Immature natural killer cell (primary cell): ENCODE results near the gene PDP2. TPM values are rescaled to one million over a fixed set of nuclear protein-coding genes. Genes with fewer than 3 reads are reported as not detected.

ENCODE experiments used
- DNase-seq, 3 donors: peaks; one replicate each; pipeline ENCODE4 v3.0.0; 2022; ENCODE audit warnings: mixed read lengths in 1 of 3
- H3K27ac Mint-ChIP-seq, 6 donors: one replicate each; pipeline ENCODE4 v1.8.0; 2020; ENCODE audit warnings: mixed read lengths in 6 of 6, mild to moderate bottlenecking in 5 of 6, inconsistent platforms in 4 of 6, moderate library complexity in 3 of 6
- H3K27me3 Mint-ChIP-seq, 3 donors: one replicate each; pipeline ENCODE4 v1.8.0; 2020 to 2021; ENCODE audit warnings: low read depth in 3 of 3, mild to moderate bottlenecking in 3 of 3, mixed read lengths in 3 of 3, moderate library complexity in 3 of 3, inconsistent platforms in 1 of 3
- H3K36me3 Mint-ChIP-seq, 3 donors: one replicate each; pipeline ENCODE4 v1.8.0; 2020; ENCODE audit warnings: mixed read lengths in 3 of 3, inconsistent platforms in 2 of 3, mild to moderate bottlenecking in 2 of 3
- H3K4me1 Mint-ChIP-seq, 2 donors: one replicate each; pipeline ENCODE4 v1.8.0; 2020; ENCODE audit warnings: inconsistent platforms in 2 of 2, mild to moderate bottlenecking in 2 of 2, mixed read lengths in 2 of 2, moderate library complexity in 1 of 2
- H3K4me3 Mint-ChIP-seq, 5 donors: one replicate each; pipeline ENCODE4 v1.8.0; 2020; ENCODE audit warnings: mild to moderate bottlenecking in 5 of 5, mixed read lengths in 5 of 5, inconsistent platforms in 3 of 5, moderate library complexity in 3 of 5
- H3K9me3 Mint-ChIP-seq, 6 donors: one replicate each; pipeline ENCODE4 v1.8.0; 2020; ENCODE audit warnings: mild to moderate bottlenecking in 6 of 6, mixed read lengths in 6 of 6, inconsistent platforms in 4 of 6, moderate library complexity in 3 of 6
- polyA plus RNA-seq, 3 donors: library from polyadenylated mRNA; unstranded; fragments of 300-500 nt; fragmentation: Illumina TruSeq; gene quantifications; one replicate each; pipeline ENCODE4 v1.2.3, GENCODE V29; 2021

PDP2 gene
- polyA plus RNA-seq, 3 donors from 2014 or later: 2.2 to 3.1 TPM; not detected in 1

GRCh38 chr16:66905633-66906539 is 25.6 kb downstream of the PDP2 start:
- Mint-ChIP-seq H3K4me1 (no peaks in the 10 kb centered on the region), H3K36me3 (no peaks in the 10 kb centered on the region), H3K9me3 (no peaks in the 10 kb centered on the region), H3K27ac (peak overlapping the region in 1 of 6 donors; percentile 44), H3K27me3 (peaks cover 0 to 4% (median 0%) of the 10 kb centered on the region in 3 donors), H3K4me3 (peak overlapping the region in 1 of 5 donors; percentile 36)
- no peak for DNase-seq

- Mint-ChIP-seq H3K27me3 (peaks cover 0 to 4% (median 0%) of the 10 kb centered on the region in 3 donors), H3K27ac (no peak overlapping the region), H3K36me3 (no peaks in the 10 kb centered on the region)
Observed at GRCh38 chr16:66906916-66907836, 26.9 kb downstream of the PDP2 start.

GRCh38 chr16:66908116-66908515 is 27.8 kb downstream of the PDP2 start:
- Mint-ChIP-seq H3K4me1 (no peaks in the 10 kb centered on the region), H3K9me3 (no peaks in the 10 kb centered on the region), H3K4me3 (no peak overlapping the region), H3K27me3 (peaks cover 0 to 4% (median 3%) of the 10 kb centered on the region in 3 donors), H3K36me3 (no peaks in the 10 kb centered on the region), H3K27ac (no peak overlapping the region)
- no peak for DNase-seq

More at GRCh38 chr16:66906916-66907836, 26.9 kb downstream of the PDP2 start:
- H3K4me1 Mint-ChIP-seq: no peaks in the 10 kb centered on the region
- no peaks in the 10 kb centered on the region for H3K9me3 Mint-ChIP-seq
- no peak for DNase-seq
- no peak overlapping the region for H3K4me3 Mint-ChIP-seq

- Mint-ChIP-seq H3K27ac (no peak overlapping the region), H3K4me3 (no peak overlapping the region), H3K36me3 (no peaks in the 10 kb centered on the region), H3K9me3 (no peaks in the 10 kb centered on the region), H3K4me1 (no peaks in the 10 kb centered on the region), H3K27me3 (peaks cover 0 to 4% (median 3%) of the 10 kb centered on the region in 3 donors)
- no peak for DNase-seq
Observed at GRCh38 chr16:66908762-66909559, 28.6 kb downstream of the PDP2 start.

- Mint-ChIP-seq H3K36me3 (no peaks in the 10 kb centered on the region), H3K4me1 (no peaks in the 10 kb centered on the region), H3K4me3 (no peak overlapping the region), H3K27ac (no peak overlapping the region), H3K9me3 (no peaks in the 10 kb centered on the region), H3K27me3 (peaks cover 0 to 3% (median 2%) of the 10 kb centered on the region in 3 donors)
- DNase-seq: no peak
Observed at GRCh38 chr16:66910175-66910940, 30.0 kb downstream of the PDP2 start.

- Mint-ChIP-seq H3K27ac (no peak overlapping the region), H3K36me3 (no peaks in the 10 kb centered on the region), H3K9me3 (peaks cover 0 to 1% (median 0%) of the 10 kb centered on the region in 6 donors), H3K27me3 (peaks cover 0 to 3% (median 2%) of the 10 kb centered on the region in 3 donors), H3K4me3 (no peak overlapping the region), H3K4me1 (no peaks in the 10 kb centered on the region)
- no peak for DNase-seq
Observed at GRCh38 chr16:66911112-66911511, 30.8 kb downstream of the PDP2 start.

- H3K4me3 Mint-ChIP-seq: no peak overlapping the region
- H3K9me3 Mint-ChIP-seq: peaks cover 0 to 1% (median 0%) of the 10 kb centered on the region in 6 donors
- H3K27ac Mint-ChIP-seq: no peak overlapping the region
- no peaks in the 10 kb centered on the region for H3K36me3 Mint-ChIP-seq
- H3K27me3 Mint-ChIP-seq: peaks cover 0 to 3% (median 2%) of the 10 kb centered on the region in 3 donors
- DNase-seq: no peak
- H3K4me1 Mint-ChIP-seq: no peaks in the 10 kb centered on the region
Observed at GRCh38 chr16:66911801-66912200, 31.5 kb downstream of the PDP2 start.

GRCh38 chr16:66913081-66913480 is 32.8 kb downstream of the PDP2 start:
- Mint-ChIP-seq H3K27me3 (peaks cover 0 to 3% (median 2%) of the 10 kb centered on the region in 3 donors), H3K27ac (no peak overlapping the region), H3K4me1 (no peaks in the 10 kb centered on the region), H3K4me3 (no peak overlapping the region), H3K36me3 (no peaks in the 10 kb centered on the region), H3K9me3 (peaks cover 0 to 1% (median 0%) of the 10 kb centered on the region in 6 donors)
- DNase-seq: no peak

GRCh38 chr16:66913711-66914110 is 33.4 kb downstream of the PDP2 start:
- no peak overlapping the region for H3K27ac Mint-ChIP-seq
- peaks cover 0 to 1% (median 0%) of the 10 kb centered on the region in 6 donors for H3K9me3 Mint-ChIP-seq
- no peaks in the 10 kb centered on the region for H3K36me3 Mint-ChIP-seq
- no peak overlapping the region for H3K4me3 Mint-ChIP-seq
- no peaks in the 10 kb centered on the region for H3K4me1 Mint-ChIP-seq
- peaks cover 0 to 4% (median 3%) of the 10 kb centered on the region in 3 donors for H3K27me3 Mint-ChIP-seq
- no peak for DNase-seq

GRCh38 chr16:66914541-66914940 is 34.2 kb downstream of the PDP2 start:
- DNase-seq: no peak
- Mint-ChIP-seq H3K27ac (peak overlapping the region in 1 of 6 donors; percentile 49), H3K36me3 (no peaks in the 10 kb centered on the region), H3K27me3 (peaks cover 3 to 4% (median 3%) of the 10 kb centered on the region in 3 donors), H3K4me3 (no peak overlapping the region), H3K4me1 (no peaks in the 10 kb centered on the region), H3K9me3 (peaks cover 0 to 1% (median 0%) of the 10 kb centered on the region in 6 donors)

GRCh38 chr16:66915041-66915440 is 34.7 kb downstream of the PDP2 start:
- Mint-ChIP-seq H3K4me3 (no peak overlapping the region), H3K27me3 (peaks cover 3 to 4% (median 3%) of the 10 kb centered on the region in 3 donors), H3K27ac (no peak overlapping the region), H3K36me3 (no peaks in the 10 kb centered on the region), H3K4me1 (no peaks in the 10 kb centered on the region), H3K9me3 (peaks cover 0 to 1% (median 0%) of the 10 kb centered on the region in 6 donors)
- no peak for DNase-seq

GRCh38 chr16:66916518-66916917 is 36.2 kb downstream of the PDP2 start:
- no peak for DNase-seq
- Mint-ChIP-seq H3K36me3 (no peaks in the 10 kb centered on the region), H3K4me3 (no peak overlapping the region), H3K27ac (no peak overlapping the region), H3K9me3 (peaks cover 0 to 1% (median 0%) of the 10 kb centered on the region in 6 donors), H3K27me3 (peaks cover 3 to 9% (median 8%) of the 10 kb centered on the region in 3 donors), H3K4me1 (no peaks in the 10 kb centered on the region)
